ENCODE results near the gene CASK.
A peak's percentile ranks its signal among the peaks of the same experiment; 100 is the strongest.
"Not testable (repeated sequence)": the region's sequence is repeated elsewhere in the genome, so short reads cannot be mapped to it uniquely, and the experiment has no call there.

CASK gene

GRCh38 chrX:41684940-41685339 lies 238.4 kb downstream of the CASK start:
- DNase-seq, result no peak

GRCh38 chrX:41684138-41684537 lies 239.2 kb downstream of the CASK start:
- no peak for DNase-seq

DNA sequence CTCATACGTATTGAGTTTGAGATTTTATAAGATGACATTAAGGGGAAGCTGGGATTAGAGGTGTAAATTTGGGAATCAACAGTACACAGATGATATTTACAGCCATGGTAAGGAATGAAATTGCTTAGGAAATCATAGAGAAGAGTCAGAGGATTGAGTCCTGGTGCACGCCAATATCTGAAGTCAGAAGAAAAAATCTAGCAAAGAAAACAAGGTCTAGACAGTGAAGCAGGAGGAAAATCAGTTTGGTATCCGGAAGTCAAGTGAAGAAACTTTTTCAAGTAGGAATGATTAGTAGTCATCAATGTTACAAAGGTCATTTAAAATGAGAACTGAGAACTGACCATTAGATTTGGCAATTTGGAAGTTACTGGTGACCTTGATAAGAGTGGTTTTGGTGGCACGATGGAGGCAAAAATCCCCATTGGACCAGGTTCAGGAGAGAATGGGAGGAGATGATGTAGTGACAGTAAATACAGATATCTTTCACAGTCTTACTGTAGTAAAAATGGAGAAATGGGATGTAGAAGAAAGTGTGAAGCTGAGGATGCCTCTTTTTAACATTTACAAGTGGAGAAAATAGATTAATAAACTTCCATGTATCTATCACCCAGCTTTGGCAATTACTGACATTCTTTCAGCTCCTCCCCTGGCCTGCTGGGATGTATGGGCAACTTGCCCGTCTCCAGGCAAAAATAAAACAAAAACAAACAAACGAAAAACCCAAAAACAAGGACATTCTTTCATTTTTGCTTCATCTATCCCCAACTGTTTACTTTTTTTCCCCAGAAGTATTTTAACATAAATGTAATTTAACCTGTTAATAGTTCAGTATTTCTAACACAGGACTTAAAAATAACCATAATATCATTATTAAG lies 245.9 kb downstream of the CASK start:
- no peak for DNase-seq

GRCh38 chrX:41676361-41676760 lies 247.0 kb downstream of the CASK start:
- not testable (repeated sequence) for DNase-seq

- no peak for DNase-seq
These were observed 250.7 kb downstream of the CASK start for GRCh38 chrX:41672643-41673042.

- no peak for DNase-seq
These were observed 252.3 kb downstream of the CASK start for GRCh38 chrX:41671082-41671481.

GRCh38 chrX:41670112-41670511 lies 253.2 kb downstream of the CASK start:
- DNase-seq, result no peak

DNA sequence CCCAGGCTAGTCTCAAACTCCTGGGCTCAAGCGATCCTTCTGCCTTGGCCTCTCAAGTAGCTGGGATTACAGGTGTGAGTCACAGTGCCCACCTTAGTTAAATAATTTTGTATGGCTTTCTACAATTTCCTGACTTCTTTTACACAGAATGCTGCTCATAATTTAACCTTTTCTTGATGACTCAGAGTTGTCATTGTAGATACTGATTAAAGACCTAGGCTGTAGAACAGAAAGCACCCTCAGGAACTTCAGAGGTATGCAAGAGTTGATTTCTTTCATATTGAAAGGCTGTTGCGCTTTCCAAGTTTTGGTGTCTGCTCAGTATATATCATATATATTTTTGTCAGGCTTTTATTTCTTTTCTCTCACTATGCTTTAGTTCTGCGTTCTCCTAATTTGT lies 255.7 kb downstream of the CASK start:
- DNase-seq, result no peak

- DNase-seq, result peak; percentile 1 to 16
These were observed 257.1 kb downstream of the CASK start for GRCh38 chrX:41666251-41666650.

DNA sequence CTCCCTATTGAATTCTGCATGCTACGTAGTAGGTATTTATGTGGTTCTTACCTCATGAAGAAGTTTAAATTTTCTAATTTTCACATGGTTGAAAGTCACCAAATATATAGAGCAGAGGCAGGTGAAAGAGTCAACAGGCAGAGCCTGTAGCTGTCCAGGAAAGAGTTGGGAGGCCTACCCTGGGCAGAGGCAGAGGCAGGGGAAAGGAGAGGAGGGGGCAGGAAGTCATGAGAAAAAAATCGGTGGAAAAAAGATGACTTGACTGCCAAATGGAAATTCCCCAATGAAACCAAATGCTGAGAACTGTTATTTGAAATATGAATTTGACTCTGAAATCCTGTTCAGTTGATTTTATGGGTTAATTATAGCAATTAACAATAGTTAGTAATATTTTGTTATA lies 257.7 kb downstream of the CASK start:
- DNase-seq, result no peak

DNA sequence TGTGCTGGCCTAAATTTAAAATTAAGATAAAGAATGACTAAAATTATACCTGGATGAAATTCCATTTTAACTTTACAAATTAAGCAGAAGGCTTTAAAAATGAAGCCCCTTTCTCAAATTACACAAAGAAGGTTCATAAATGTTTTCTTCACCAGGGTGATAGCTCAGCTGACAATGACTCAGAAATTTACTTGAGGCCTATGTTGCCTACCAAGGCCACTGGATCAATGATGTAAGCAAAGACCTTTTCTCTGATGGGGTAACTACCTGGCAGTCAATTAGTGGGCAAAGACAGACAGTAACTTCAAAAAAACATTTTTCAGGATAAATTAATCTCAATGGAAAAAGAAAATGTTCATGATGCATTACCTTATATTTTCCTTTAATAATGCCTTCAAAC lies 258.4 kb downstream of the CASK start:
- no peak for DNase-seq

GRCh38 chrX:41664375-41664901 lies 258.9 kb downstream of the CASK start:
- peak; percentile 3 to 32 for DNase-seq

- no peak for DNase-seq
These were observed 261.8 kb downstream of the CASK start for GRCh38 chrX:41661366-41662095.

GRCh38 chrX:41655631-41656030 lies 267.7 kb downstream of the CASK start:
- DNase-seq, result no peak

GRCh38 chrX:41655101-41655500 lies 268.3 kb downstream of the CASK start:
- DNase-seq, result no peak

DNA sequence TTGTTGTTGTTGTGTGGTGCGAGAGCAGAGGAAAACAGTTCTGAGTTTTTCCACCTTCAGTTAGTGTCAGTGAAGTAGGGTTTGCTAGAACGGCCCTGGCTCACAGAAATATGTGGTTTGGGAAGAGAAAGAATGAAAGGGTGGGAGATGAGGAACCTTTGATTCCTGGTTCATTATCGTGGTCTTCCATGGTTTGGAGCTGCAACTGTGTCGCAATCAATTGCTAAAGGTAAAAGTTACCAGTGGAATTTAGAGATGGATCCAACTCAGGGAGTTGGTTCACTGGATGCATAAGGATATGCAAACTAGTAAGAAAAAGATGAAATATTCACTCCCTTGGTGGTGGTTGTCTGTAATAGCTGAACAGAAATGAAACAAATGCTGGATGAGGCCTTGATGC lies 270.2 kb downstream of the CASK start:
- DNase-seq, result no peak

DNA sequence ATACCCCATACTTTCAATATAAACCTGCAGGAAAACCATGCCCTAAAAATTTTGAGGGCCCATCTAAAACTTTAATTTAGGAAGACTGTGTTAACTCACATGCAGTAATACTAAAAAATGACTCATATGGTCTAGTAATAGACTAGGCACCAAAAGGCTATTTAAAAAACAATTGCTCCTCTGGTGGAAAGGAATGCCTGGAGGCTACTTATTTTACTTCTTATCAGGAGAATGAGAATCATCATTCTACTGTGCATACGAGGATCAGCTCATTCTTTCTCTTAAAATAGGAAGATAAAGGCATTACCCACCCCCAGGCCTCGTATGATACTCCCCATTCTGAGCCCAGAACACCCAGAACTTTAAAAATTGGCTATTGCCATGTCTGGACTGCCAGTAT lies 277.2 kb downstream of the CASK start:
- DNase-seq, result not testable (repeated sequence)

- no peak for DNase-seq
These were observed 289.1 kb downstream of the CASK start for GRCh38 chrX:41634284-41634683.

DNA sequence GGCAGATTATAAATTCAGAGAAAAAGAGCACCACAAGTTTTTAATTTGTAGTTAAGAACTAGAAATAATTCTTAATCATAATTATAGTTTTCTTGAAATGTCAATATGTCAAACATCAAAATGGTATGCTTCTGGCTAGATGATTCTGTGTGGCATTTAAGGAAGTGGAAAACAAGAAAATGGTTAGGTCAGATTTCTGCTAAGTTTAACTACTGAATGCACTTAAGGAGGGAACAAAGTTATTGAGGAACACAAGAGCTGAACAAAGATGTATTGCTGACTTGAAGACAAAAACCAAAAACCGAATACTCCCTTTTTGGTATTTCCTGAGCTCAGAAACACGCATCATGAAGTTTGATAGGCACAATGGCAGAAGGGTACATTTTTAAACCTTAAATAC lies 293.3 kb downstream of the CASK start:
- DNase-seq, result no peak

DNA sequence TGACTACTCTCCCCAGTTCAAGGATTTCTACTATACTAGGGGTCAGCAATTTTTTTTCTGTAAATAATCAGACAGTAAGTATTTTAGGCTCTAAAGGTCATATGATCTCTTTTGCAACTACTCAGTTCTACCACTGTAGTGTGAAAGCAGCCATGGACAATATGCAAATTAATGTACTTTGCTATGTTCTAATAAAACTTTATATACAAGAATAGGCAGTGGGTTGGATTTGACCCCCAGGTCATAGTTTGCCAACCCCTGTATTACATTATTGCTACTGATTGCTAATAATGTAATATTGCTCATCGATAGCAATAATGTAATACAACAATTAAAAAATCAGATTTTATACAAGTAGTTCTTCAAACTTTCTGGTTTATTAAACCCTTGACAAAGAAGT lies 293.8 kb downstream of the CASK start:
- DNase-seq, result no peak

GRCh38 chrX:41621222-41621723 lies 302.1 kb downstream of the CASK start:
- no peak for DNase-seq

DNA sequence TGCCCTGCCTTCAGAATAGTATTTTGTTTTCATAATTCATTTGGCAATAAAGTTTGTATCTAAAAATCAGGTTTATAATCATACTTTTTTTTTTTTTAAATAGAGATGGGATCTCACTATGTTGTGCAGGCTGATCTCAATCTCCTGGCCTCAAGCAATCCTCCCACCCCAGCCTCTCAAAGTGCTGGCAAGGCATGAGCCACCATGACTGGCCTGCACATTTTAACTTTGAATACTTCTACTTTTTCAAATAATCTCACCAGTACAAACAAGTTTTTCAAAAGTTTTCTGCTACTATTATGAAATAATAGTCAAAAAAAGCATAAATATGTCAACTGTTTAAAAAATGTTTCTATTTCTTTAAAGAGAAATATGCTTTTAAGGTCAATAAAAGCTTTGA lies 304.1 kb downstream of the CASK start:
- DNase-seq, result no peak

- no peak for DNase-seq
These were observed 306.4 kb downstream of the CASK start for GRCh38 chrX:41616935-41617334.

GRCh38 chrX:41616255-41616654 lies 307.1 kb downstream of the CASK start:
- no peak for DNase-seq

Data from activated CD4-positive, alpha-beta T cell treated with anti-CD3 and anti-CD28 coated beads, Interleukin-2, amount 50 U/mL, for 48 hours (primary cell).